DOHH2 (cell line): ENCODE data around the gene ANKRD29.

Source experiments
- H3F3A ChIP-seq: fragments of 200-600 bp; sonication (generic), shearing (Covaris generic); 2 replicates; pipeline ENCODE4 v1.6.0; 2016; ENCODE audit warnings: antibody characterized with exemption, mild to moderate bottlenecking; ENCODE audit not compliant: control insufficient read depth, insufficient read depth
- H3K27ac ChIP-seq: fragments of 200-600 bp; sonication (generic); 2 replicates; pipeline ENCODE4 v1.5.1; 2014; ENCODE audit warnings: low read depth, mild to moderate bottlenecking, low read length, moderate library complexity
- H3K27me3 ChIP-seq: fragments of 200-600 bp; sonication (generic); 2 replicates; pipeline ENCODE4 v1.6.1; 2014; ENCODE audit warnings: mild to moderate bottlenecking, low read length, mixed read lengths; ENCODE audit not compliant: control insufficient read depth
- H3K36me3 ChIP-seq: fragments of 200-600 bp; sonication (generic); 2 replicates; pipeline ENCODE4 v1.6.1; 2014; ENCODE audit warnings: mild to moderate bottlenecking, low read length, moderate library complexity, mixed read lengths; ENCODE audit not compliant: control insufficient read depth
- H3K4me1 ChIP-seq: fragments of 200-600 bp; sonication (generic); 2 replicates; pipeline ENCODE4 v1.6.1; 2014; ENCODE audit warnings: mild to moderate bottlenecking, low read length, mixed read lengths; ENCODE audit not compliant: control insufficient read depth
- H3K4me2 ChIP-seq: fragments of 200-600 bp; sonication (generic); 2 replicates; pipeline ENCODE4 v1.6.0; 2014; ENCODE audit warnings: mild to moderate bottlenecking, low read length, moderate library complexity
- H3K4me3 ChIP-seq: fragments of 200-600 bp; sonication (generic); 2 replicates; pipeline ENCODE4 v1.5.1; 2014; ENCODE audit warnings: mild to moderate bottlenecking, low read length, mixed read lengths
- H3K79me2 ChIP-seq: fragments of 200-600 bp; sonication (generic); 2 replicates; pipeline ENCODE4 v1.6.1; 2014; ENCODE audit warnings: mild to moderate bottlenecking, low read length, mixed read lengths; ENCODE audit not compliant: control insufficient read depth
- H3K9me2 ChIP-seq: fragments of 200-600 bp; sonication (generic); replicated peaks from 2 replicates; pipeline ENCODE4 v1.6.1; 2014; ENCODE audit warnings: mild to moderate bottlenecking, low read length, mixed read lengths; ENCODE audit not compliant: control insufficient read depth
- H3K9me3 ChIP-seq: fragments of 200-600 bp; sonication (generic); 2 replicates; pipeline ENCODE4 v1.6.1; 2014; ENCODE audit warnings: antibody characterized with exemption, low read length, mixed read lengths; ENCODE audit not compliant: control insufficient read depth, insufficient read depth
- H4K20me1 ChIP-seq: fragments of 200-600 bp; sonication (generic); 2 replicates; pipeline ENCODE4 v1.6.0; 2014; ENCODE audit warnings: low read depth, mild to moderate bottlenecking, antibody characterized with exemption, low read length, moderate library complexity; ENCODE audit not compliant: control insufficient read depth, insufficient read depth
- EZH2phosphoT487 ChIP-seq: fragments of 200-600 bp; sonication (generic); IDR thresholded peaks from 2 replicates; pipeline ENCODE4 v1.6.1; 2017; ENCODE audit warnings: borderline replicate concordance, mild to moderate bottlenecking, antibody characterized with exemption, low read length, moderate library complexity, mixed read lengths
- TF ChIP-seq, protein P1 (sequence below): fragments of 200-600 bp; sonication (generic); IDR thresholded peaks from one replicate; pipeline ENCODE4 v1.5.1; 2014; ENCODE audit warnings: antibody characterized with exemption, mild to moderate bottlenecking, low read depth, low read length; ENCODE audit not compliant: poor library complexity, severe bottlenecking

ANKRD29 gene

DNA sequence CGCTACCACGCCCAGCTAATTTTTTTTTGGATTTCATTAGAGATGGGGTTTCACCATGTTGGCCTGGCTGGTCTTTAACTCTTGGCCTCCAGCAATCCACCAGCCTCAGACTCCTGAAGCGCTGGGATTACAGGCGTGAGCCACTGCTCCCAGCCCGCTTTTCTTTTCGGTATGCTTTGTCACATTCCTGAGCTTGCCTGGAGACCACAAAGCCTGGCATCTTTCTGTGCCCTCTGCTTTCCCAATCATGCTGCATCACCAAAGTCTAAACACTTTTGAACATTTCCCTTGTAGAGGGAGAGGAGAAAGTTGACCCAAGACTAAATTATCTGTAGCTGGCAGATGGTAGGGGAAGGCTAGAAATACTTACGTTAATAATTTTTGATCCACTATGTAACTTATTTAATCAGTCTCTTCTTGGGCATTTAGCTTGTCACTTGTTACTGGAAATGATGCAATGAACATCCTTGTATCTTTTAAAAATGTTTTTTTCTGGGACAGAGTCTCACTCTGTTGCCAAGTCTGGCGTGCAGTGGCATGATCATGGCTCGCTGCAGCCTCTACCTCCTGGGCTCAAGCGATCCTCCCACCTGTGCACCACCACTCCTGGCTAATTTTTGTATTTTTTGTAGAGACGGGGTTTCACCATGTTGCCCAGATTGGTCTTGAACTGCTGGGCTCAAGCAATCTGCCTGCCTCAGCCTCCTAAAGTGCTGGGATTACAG lies 73.7 kb downstream of the ANKRD29 start:
- Histone ChIP-seq H3K4me1 (peaks cover 20% of the 10 kb centered on the region), H3K9me2 (no peaks in the 10 kb centered on the region), H3K9me3 (no peaks in the 10 kb centered on the region), H3K27me3 (0 out of 2 replicates have a peak, but pooled peaks cover 5% of the 10 kb centered on the region), H3K4me2 (no peak overlapping the region), H3K4me3 (no peak overlapping the region), H3K79me2 (peaks cover 22% of the 10 kb centered on the region), H3F3A (no peaks in the 10 kb centered on the region), H3K27ac (no peak overlapping the region), H3K36me3 (no peaks in the 10 kb centered on the region), H4K20me1 (no peaks in the 10 kb centered on the region; the same call in 1 of the 2 replicates)
- TF ChIP-seq, protein P1, sequence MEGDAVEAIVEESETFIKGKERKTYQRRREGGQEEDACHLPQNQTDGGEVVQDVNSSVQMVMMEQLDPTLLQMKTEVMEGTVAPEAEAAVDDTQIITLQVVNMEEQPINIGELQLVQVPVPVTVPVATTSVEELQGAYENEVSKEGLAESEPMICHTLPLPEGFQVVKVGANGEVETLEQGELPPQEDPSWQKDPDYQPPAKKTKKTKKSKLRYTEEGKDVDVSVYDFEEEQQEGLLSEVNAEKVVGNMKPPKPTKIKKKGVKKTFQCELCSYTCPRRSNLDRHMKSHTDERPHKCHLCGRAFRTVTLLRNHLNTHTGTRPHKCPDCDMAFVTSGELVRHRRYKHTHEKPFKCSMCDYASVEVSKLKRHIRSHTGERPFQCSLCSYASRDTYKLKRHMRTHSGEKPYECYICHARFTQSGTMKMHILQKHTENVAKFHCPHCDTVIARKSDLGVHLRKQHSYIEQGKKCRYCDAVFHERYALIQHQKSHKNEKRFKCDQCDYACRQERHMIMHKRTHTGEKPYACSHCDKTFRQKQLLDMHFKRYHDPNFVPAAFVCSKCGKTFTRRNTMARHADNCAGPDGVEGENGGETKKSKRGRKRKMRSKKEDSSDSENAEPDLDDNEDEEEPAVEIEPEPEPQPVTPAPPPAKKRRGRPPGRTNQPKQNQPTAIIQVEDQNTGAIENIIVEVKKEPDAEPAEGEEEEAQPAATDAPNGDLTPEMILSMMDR, result no peak
- no peak for TF ChIP-seq EZH2phosphoT487

DNA sequence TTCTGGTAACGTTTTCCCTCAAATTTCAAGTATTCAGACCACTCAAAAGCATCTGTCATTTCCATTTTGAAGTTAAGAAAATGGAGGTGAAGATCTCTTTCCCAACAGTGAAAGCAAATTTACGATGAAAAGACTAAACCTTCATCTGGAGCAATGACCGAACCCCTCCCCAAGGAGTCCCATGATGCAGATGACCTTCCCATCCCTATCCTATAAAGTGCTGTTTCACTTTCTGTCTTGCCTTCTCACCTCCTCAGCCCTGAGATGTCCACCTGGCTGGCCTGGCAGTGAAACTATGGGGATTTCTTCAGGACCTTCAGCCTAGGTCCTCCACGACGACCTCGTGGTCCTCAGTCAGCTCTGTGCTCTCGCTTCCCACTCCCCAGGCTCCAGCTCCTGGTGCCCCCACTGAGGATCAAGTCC lies 75.5 kb downstream of the ANKRD29 start:
- no peaks in the 10 kb centered on the region for H3K9me3 ChIP-seq
- H3K36me3 ChIP-seq, result peaks cover 5% of the 10 kb centered on the region
- no peak overlapping the region for H3K27ac ChIP-seq
- H4K20me1 ChIP-seq, result no peaks in the 10 kb centered on the region; the same call in 1 of the 2 replicates
- H3K9me2 ChIP-seq, result no peaks in the 10 kb centered on the region
- H3K4me2 ChIP-seq, result peak overlapping the region; percentile 90
- H3K79me2 ChIP-seq, result peaks cover 39% of the 10 kb centered on the region
- 0 out of 2 replicates have a peak, but pooled peaks cover 5% of the 10 kb centered on the region for H3K27me3 ChIP-seq
- H3K4me1 ChIP-seq, result peaks cover 21% of the 10 kb centered on the region
- no peaks in the 10 kb centered on the region for H3F3A ChIP-seq
- H3K4me3 ChIP-seq, result peak overlapping the region; percentile 91
- TF ChIP-seq EZH2phosphoT487, result no peak
- TF ChIP-seq, protein P1, result no peak

DNA sequence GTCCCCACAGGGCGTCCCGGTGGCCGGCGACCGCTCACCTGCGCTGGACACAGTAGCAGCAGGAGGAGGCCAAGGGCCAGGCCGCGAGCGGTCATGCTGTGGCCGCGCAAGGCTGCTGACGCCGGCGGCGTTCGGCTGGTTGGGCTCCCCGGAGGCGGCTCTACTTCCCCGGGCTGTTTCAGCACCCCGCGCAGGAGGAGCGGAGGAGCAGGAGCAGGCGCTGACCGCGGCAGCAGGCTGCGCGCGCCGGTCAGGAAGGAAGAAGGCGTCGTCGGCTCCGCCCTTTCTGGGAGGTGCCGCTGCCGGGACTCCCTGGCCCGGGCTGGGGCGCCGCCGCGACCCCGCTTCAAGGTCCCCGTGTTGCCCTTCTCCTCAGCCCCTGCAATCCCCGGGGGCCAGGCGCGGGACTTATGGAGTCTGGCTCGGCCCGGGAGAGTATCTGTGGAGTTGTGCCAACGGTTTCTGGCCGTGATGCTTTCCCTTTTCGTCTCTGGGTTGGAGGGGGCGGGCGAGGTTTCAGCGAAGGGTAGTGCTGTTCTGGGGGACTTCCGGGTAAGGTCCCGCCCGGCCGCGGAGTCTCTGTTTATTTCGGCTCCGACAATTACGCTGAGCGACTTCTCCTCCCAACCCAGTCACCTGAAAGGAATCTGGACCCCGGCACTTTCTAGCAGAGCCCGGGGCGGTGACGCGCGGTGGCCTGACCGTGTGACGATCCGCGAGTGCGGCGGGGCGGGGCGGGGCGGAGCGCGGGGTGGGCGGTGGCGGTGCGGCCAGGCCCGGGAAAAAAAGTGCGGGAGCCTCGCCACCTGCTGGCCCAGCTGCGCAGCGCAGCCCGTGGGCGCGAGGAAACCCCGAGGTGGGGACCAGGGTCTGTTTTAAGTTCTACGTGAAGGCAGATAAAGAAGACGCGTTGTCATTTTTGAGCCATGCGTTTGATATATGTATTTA lies 76.2 kb downstream of the ANKRD29 start, which contains the start of gene NPC1:
NPC1 (minus strand) TSS at position 258 of the 948 bp plus-strand sequence; CDS start at position 95, 163 bp downstream.
- H3K4me3 ChIP-seq, result peak within 1 kb of the TSS; percentile 91
- peaks cover 46% of the 10 kb centered on the region for H3K79me2 ChIP-seq
- no peaks in the 10 kb centered on the region for H3K9me2 ChIP-seq
- TF ChIP-seq, protein P1, result peak; percentile 69
- TF ChIP-seq EZH2phosphoT487, result no peak
- H3F3A ChIP-seq, result no peaks in the 10 kb centered on the region
- no peaks in the 10 kb centered on the region; the same call in 1 of the 2 replicates for H4K20me1 ChIP-seq
- H3K9me3 ChIP-seq, result no peaks in the 10 kb centered on the region
- H3K36me3 ChIP-seq, result peaks cover 5% of the 10 kb centered on the region
- H3K4me1 ChIP-seq, result peaks cover 21% of the 10 kb centered on the region
- peak within 1 kb of the TSS; percentile 90 for H3K4me2 ChIP-seq
- H3K27ac ChIP-seq, result peak within 1 kb of the TSS; percentile 85
- H3K27me3 ChIP-seq, result 0 out of 2 replicates have a peak, but pooled peaks cover 5% of the 10 kb centered on the region
